GM18873 (cell line): ENCODE results near the gene GKN2.

ENCODE experiments used
- ATAC-seq: cut with Tn5 transposase; IDR thresholded peaks from one replicate; pipeline ENCODE4 v1.9.1; 2021; ENCODE audit warnings: mild to moderate bottlenecking, moderate library complexity, moderate number of reproducible peaks; ENCODE audit not compliant: unreplicated experiment, low FRiP score

Gene GKN2, protein sequence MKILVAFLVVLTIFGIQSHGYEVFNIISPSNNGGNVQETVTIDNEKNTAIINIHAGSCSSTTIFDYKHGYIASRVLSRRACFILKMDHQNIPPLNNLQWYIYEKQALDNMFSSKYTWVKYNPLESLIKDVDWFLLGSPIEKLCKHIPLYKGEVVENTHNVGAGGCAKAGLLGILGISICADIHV

DNA sequence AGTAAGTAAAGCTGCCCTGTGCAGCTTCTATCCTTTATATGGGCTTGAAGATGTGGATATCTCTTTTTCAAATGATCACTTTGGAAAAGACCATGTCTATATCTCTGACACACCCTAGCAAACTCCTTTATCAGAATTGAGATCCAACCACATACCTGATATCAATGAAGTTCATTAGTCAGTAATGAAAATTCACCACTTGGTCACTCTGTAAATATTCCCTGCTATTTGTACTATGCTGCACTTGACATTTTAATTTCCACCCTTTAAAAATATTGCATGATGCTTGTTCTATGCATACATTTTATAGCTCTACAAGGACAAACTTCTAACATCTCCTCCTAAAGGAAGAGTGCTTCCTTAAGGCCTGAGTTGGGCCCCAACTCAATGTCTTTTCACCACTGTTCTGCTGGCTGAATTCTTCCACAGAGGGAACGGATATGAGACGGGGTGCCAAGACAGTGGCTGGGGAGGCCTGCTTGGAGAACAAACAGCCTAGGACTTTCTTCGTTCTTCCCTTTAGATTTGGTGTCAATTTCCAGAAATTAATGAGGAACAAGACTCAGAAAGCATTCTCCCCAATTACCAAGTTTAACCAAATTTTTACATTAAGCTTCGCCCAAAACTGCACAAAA is at the start of gene GKN2:
TSS of gene GKN2 (minus strand) at position 7 of the 635 bp plus-strand sequence. CDS start 32 bp downstream, outside the sequence.
- no peak for ATAC-seq

DNA sequence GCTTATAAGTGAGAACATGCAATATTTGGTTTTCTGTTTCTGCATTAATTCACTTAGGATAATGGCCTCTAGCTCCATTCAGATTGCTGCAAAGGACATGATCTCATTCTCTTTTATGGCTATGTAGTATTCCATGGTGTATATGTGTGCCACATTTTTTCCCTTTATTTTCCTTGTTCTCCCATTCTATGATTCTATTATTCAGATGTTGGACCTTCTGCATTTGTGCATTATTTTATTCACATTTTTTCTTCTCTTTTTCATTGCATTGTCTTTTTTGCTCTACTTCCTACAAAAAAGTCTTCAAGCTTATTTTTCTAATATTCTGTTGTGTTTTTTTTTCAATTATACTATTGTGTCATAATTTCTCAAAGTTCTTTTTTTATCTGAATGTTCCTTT is 49.2 kb upstream of the GKN2 start:
- ATAC-seq, result no peak

DNA sequence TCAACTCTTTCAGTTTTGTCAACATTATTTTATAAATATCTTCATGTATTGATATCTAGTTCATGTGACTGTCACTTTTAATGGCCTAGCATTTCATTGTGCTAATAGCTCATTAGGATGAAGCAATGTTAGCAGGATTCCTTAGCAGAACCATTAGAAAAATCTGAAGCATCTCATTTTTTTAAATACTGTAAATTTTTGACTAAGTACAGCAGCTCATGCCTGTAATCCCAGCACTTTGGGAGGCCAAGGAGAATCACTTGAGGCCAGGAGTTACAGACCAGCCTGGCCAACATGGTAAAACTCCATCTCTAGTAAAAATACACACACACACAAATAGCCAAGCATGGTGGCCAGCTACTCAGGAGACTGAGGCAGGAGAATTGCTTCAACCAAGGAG is 44.7 kb upstream of the GKN2 start:
- no peak for ATAC-seq

DNA sequence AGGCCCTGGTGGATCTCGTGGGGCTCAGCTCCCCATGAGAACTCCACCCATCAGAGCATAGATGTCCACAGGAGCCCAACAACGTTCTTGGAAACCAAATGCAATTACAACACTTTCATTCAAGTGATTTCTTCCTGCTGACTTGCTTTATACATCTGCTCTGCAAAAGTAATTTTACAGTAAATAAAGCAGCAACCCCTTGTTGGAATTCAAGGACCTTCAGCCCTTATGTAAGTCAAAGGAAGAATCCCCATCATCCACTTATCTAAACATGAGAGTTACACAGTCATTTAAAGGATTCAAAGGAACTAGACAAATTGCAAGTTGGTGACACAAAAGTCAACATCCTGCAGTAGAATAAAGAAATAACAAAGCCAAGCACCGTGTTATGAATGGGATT is 43.2 kb upstream of the GKN2 start:
- no peak for ATAC-seq

DNA sequence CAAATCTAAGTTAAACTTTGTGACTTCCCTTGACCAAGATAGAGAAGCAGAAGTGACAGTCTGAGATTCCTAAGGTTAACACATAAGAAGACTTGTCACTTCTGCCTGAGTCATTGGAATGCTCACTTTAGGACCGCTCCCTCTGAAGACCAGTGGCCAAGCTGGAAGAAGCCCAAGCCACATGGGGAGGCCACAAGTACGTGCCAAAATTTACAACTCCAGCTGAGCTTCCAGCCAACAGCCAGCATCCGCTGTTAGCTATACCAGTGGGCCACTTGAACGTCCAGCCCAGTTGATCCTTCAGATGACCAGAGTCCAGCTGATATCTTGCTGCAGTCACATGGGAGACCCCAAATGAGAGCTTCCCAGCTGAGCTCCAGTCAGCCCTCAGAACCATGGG is 42.2 kb upstream of the GKN2 start:
- no peak for ATAC-seq

DNA sequence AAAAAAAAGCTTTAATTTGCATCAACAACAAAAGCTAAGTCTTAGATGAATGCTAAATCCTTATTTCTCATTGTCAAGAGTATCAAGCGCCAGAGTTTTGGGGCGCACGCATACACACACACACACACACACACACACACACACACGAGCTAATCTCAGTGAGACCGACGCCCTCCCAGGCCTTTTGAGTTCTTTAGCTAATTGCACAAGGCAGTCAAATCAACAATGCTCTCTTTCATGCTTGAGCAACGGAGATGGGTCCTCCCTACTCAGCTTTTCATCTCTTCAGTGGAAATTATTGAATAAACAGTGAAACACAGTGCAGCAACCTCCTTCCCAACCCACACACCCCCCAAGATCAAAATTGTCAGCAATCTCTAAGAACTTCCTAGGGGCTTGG is 41.0 kb upstream of the GKN2 start:
- ATAC-seq, result no peak

DNA sequence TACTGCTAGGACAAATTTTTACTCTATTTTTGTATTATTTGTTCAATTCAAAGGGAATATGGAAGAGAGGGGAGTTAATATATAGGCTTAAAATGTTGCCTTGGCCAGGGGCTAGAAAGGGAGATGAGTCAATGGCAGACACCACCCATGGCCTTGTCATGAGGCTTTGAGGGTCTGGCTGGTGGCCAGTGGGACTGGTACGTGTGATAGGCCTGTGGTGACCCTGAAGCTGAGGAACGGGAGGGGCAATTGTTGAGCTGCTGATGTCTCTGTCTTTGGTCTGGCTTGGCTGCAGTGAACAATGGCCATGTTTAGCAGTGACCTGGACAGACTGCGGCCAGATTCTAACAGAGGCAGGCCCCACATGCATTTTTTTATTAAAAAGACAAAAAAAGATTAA is 40.2 kb upstream of the GKN2 start:
- ATAC-seq, result no peak

DNA sequence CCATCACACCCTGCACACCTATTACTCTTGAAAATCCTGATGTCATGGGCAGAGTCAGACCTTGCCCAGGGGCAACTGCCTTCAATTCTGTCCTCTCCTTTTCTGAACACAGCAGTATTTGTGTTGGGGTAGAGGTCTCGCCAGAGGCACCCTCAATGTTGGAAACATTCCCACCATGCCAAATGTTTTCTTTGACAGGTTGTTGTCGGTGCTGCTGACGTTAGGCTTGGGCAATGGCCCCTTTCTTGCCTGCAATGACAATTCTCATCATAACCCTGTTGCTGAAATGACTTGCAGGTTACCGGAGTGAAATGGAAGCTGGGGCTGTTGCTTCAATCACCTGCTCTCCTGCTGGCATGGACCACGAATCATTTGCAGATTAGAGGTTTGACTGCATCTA is 39.6 kb upstream of the GKN2 start:
- ATAC-seq, result no peak

DNA sequence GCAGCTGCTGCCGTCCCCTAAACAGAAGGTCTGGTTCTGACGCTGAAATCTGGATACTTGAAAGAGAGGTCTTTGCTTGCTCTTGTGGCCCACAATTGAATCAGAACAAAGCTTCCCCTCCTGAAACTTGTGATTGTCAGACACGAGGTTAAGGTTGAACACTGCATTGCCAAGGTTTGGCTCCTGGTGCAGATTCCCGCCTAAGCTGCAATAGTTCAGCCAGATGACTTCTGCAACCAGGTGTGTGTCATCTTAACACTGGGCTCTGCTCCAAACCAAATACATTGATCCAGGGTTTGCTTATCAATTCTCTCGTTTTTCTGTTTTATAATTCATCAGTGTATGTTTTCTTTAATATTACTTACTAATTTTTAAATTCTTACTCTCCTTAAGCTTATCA is 36.3 kb upstream of the GKN2 start:
- no peak for ATAC-seq

DNA sequence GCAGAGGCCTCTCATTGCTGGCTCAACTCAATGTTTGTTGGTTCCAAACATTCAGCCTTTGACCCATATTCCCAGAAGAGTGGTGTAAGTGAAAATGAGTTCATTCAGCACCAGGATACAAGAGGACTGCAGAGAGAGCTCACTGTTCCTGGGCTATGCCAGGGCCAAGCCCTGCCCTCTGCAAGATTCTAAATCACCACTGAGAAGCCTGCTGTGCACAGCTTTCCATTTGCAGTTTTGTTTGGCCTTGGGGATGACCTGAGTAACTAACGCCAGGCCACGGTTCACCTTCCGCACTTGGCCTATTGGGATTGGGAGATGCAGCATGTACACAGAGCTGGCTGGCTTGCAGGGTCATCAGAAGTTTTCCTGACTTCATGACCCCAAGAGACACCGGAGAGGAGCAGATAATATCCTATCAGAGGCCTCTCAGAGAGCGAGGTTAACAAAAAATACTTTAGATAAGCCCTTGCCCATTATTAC is 34.4 kb upstream of the GKN2 start:
- ATAC-seq, result no peak

DNA sequence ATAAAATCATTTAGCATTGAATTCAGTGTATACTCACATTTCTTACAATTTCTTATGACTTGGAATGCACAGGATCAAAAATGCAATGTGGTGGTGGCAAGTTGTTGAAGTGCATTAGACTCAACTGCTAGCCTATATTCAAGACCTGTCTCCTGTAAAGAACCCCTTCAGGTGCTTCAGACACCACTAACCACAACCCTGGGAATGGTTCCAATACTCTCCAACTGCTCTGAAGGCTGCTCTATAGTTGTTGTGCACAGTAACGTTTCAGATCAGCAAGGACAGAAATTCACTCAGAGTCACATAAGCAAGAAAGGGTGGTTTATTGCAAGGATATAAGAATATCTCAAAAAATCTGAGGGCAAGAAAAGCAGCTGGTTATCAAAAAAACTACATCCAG is 28.3 kb upstream of the GKN2 start:
- ATAC-seq, result no peak

DNA sequence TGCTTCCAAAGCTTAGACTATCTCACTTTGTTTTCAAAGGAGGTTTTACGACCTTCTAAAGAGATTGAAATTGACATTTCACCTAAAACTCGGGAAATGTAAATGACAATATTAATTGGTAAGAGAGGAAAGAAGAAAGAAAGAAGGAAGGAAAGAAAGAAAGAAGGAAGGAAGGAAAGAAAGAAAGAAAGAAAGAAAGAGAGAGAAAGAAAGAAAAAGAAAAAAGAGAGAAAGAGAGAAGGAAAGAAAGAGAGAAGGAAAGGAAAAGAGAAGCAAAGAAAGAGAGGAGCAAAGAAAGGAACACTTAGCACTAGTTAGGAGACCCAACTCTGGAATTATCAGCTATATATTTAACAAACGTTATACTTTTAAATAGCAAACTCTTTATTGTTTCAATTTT is 25.4 kb upstream of the GKN2 start:
- ATAC-seq, result no peak

DNA sequence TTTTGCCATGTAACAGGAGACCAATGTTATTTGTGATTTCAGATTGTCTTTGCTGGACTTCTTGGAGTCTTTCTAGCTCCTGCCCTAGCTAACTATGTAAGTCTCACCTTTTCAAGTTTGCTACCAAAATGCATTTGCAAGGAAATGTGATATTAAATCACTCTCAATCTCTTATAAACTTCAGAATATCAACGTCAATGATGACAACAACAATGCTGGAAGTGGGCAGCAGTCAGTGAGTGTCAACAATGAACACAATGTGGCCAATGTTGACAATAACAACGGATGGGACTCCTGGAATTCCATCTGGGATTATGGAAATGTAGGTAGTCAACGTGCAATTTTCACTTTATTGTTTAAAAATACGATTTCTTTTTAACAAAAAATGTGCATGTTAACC is 24.8 kb upstream of the GKN2 start:
- ATAC-seq, result no peak

DNA sequence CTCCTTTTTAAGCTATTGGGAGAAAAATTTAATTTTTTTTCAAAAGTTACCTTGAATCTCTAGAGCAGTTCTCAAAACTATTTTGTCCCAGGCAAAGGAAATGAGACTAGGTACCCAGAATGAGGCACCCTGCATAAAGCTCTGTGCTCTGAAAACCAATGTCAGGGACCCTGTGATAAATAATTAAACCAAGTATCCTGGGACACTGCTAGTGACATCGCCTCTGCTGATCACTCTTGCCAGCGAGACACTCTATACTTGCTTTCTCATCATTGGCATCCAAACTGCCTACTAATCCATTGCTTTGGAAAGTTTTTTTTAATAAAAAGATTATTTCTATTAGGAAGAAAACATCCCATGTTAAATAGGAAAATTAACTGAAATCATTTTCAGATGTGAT is 23.2 kb upstream of the GKN2 start:
- ATAC-seq, result no peak

DNA sequence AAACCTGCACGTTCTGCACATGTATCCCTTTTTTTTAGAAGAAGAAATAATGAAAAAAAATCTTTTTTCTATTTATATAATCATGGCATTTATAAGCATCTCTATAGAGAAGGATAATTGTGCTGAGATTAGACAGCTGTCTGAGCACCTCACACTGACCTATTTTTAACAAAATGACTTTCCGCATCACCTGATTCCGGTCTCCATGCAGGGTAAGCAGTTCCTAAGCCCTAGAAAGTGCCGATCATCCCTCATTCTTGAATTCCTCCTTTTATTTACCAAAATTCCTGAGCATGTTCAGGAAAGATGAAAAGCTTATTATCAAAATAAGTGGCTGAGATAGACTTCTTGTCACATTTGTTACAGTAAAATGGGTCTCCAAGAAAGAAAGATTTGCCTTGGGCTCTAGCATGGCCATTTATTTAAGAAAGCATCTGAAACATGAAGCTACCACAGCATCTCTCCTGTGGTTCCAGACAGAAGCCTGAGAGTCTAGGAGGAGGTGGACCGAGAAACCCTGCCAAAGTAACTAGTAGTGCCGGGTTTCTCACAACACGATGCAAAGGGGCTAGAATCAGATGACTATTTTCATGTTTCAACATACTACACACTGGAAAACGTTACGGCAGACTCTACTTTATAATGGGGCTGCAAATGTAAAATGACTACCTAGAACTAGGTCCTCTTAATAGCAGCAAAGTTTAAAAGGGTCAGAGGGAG is 22.4 kb upstream of the GKN2 start:
- no peak for ATAC-seq

DNA sequence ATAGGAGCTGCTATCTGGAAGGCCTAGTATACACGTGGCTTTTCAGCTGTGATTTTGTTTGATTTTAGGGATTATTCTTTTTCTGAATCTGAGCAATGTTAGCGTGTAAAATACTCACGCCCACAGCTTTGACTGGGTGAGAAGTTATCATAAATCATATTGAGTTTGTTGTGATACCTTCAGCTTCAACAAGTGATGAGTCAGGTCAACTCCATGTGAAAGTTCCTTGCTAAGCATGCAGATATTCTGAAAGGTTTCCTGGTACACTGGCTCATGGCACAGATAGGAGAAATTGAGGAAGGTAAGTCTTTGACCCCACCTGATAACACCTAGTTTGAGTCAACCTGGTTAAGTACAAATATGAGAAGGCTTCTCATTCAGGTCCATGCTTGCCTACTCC is 21.6 kb upstream of the GKN2 start, which contains the start of gene GKN1:
TSS of gene GKN1 (plus strand) at position 386 of the 400 bp plus-strand sequence. CDS start 42 bp downstream, outside the sequence.
- no peak for ATAC-seq

DNA sequence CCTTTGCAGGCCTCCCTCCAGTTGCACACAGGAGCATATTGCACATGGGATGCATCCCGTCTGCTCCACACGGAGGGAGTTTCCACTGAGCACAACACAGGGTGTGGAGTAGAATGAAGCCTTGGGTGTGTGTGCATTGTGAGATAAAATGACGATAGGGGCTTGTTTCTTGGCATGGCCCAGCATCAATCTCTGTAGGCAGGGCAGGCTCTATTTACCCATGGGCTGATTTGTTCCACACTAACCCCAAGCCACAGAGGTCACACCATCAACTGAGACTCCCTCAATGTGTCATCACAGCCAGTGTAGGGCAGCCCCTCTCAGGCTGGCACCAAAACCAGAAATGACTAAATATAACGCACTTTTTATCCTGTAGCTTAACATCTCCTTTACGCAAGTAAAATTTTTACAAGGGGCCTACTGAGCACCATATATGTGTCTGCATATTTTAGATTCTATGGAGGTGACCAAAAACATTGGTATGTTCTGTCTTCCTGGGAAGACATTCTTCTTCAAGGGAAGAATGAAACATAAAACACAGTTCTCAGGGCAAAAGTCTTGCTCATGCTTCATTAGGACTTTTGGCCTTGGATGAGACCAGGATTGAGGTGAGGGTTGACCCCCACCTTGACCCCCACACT is 19.0 kb upstream of the GKN2 start:
- ATAC-seq, result no peak

DNA sequence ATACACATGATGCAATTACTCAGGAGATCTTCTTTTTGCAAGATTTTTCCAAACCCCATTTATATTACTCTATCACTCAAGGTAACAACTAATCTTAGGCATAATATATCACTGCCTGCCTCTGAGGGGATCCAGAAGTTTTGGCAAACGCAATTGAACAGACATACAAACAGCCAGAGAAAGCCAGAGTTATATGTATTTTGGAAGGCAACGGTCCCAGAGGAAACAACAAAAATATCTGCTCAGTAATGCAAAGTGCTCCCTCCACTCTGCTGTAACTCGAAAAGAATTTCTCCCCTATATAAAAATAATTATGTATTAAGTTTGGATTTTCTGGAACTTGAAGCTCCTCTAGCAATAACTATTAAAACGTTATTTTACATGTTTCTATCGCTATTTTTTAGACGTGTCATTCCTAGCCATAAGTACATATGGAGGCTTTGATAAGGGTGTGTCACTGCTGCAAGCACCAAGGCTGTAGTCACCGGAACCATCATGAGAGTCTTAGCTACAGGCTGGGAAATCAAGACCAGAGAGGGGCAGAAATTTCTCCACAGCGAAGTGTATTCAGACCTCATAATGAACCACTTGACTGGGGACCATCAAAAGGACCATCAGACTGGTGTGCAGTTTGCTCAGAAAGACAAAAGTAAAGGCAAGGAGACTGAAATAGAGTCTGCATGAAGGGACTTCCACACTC is 18.0 kb upstream of the GKN2 start:
- no peak for ATAC-seq

DNA sequence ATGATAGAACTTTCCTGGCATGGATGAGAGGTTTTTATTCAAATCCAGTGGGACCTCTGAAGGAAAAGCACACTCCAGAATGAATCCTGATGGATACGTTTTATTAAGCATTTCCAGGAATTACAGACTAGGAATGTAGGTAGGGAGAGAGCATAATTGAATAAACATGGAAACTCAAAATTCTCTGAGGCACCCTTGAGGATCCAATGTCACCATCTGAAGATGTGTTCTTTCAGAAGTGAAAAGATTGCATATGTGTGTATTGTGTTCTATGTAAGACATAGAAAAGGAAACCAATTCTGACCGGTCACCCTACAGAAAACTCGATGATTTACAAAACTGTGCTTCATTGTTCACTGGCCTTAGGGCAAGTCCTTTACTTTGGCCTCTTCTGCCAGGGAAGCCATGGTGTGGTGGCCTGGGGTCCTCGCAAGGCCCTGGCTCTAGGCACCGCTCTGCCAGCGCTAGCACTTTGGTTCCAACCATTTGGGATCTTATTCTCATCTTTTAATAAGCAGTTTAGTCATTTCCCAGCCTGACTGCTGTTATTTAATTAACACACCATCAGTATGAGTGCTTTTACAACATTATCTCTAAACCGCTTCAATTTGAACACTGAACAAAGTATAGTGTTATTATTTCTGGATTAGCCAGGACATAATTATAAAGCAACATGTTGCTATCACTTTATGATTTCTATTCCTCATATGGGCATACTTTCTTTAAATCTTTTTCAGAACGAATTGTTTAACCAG is 17.2 kb upstream of the GKN2 start:
- no peak for ATAC-seq

DNA sequence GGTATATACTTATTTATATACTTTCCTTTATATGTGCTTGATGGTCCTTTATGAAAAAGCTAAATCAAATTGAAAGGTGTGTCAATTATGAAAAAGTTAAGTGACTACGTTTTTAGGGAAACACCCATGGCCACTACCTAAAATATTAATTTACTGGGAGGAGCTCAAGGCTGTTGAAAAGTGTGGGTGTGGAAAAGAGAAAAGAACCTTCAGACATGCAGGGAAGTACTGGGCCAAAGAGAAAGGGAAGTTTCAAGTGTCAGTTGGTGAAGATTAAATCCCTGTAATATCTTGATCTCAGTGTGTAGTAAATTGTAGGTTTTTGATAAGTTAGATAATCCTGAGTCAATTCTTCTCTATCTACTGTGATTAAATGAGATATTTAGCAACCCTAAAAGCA is 15.5 kb upstream of the GKN2 start:
- no peak for ATAC-seq
